K562 (cell line): ENCODE measurements around the gene MINDY4. TPM values are rescaled to one million over a fixed set of nuclear protein-coding genes. Genes with fewer than 3 reads are reported as not detected.

ENCODE experiments used
- ARHGAP35 ChIP-seq: fragments of 450-650 bp; IDR thresholded peaks from 2 replicates; pipeline ENCODE4 v1.6.1; 2018; ENCODE audit not compliant: partially characterized antibody
- MEIS2 ChIP-seq: fragments of 450-650 bp; IDR thresholded peaks from 2 replicates; pipeline ENCODE4 v1.6.1; 2014; ENCODE audit warnings: mild to moderate bottlenecking; ENCODE audit not compliant: partially characterized antibody
- RBM25 ChIP-seq: fragments of 200-400 bp; formaldehyde crosslinking; IDR thresholded peaks from 2 replicates; pipeline ENCODE4 v1.6.1; 2018; ENCODE audit warnings: low read length, low read depth, moderate library complexity; ENCODE audit not compliant: severe bottlenecking
- SETDB1 ChIP-seq: IDR thresholded peaks from one replicate; pipeline ENCODE4 v1.6.1; 2012; ENCODE audit warnings: low read length, control low read depth, inconsistent platforms
- SP2 ChIP-seq: IDR thresholded peaks from 2 replicates; pipeline ENCODE4 v1.6.1; 2011; ENCODE audit warnings: mild to moderate bottlenecking, low read depth, low read length, moderate library complexity; ENCODE audit not compliant: poor library complexity, severe bottlenecking; ENCODE audit errors: extremely low read depth
- ZNF274 ChIP-seq: IDR thresholded peaks from 2 replicates; pipeline ENCODE4 v1.6.1; 2011; ENCODE audit warnings: low read depth, mild to moderate bottlenecking, low read length, moderate library complexity, borderline replicate concordance
- ZNF583 ChIP-seq: fragments of 250-450 bp; sonication (Bioruptor Pico); IDR thresholded peaks from 2 replicates; pipeline ENCODE4 v1.4.0; 2020
- polyA plus RNA-seq, 8 experiments: library from polyadenylated mRNA; depleted of rRNA in 4 of 8; stranded (reverse) in 5 of 8; unstranded in 3 of 8; fragments of >200 nt; fragmentation: Nextera tagmentation in 2 of 8; fragmentation: Illumina TruSeq in 1 of 8; extraction: Ambion mirVana in 2 of 8; extraction: Trizol in 1 of 8; gene quantifications; 2 replicates each; pipeline versions ENCODE4 v1.2.1 to v1.2.3, GENCODE V29; 2011 to 2014; ENCODE audit warnings: inconsistent platforms in 1 of 8, missing spikeins in 1 of 8
- total RNA-seq, 7 experiments: library from RNA; depleted of rRNA in 6 of 7; stranded (reverse); fragments of >200 nt in 6 of 7; fragmentation: Illumina TruSeq in 2 of 7; extraction: Trizol in 2 of 7; gene quantifications; 2 replicates each; pipeline versions ENCODE4 v1.2.1 to v1.2.3, GENCODE V29; 2011 to 2021; ENCODE audit warnings: low replicate concordance in 1 of 7
- TF ChIP-seq, protein P1 (sequence below), 2 experiments: IDR thresholded peaks in 1 of 2; conservative IDR thresholded peaks in 1 of 2; 2 replicates each; pipeline ENCODE4 v1.6.1; 2016; ENCODE audit warnings: low read depth in 2 of 2, mild to moderate bottlenecking in 1 of 2, missing compliant biosample characterization in 1 of 2, missing genetic modification characterization in 1 of 2, moderate library complexity in 1 of 2

MINDY4 gene
- total and polyA plus RNA-seq, 9 of the 15 experiments (the other 6 are each of a cell fraction or from before 2014, with no cell fraction given) = 2.1 to 16.7 (median 11.0) TPM

DNA sequence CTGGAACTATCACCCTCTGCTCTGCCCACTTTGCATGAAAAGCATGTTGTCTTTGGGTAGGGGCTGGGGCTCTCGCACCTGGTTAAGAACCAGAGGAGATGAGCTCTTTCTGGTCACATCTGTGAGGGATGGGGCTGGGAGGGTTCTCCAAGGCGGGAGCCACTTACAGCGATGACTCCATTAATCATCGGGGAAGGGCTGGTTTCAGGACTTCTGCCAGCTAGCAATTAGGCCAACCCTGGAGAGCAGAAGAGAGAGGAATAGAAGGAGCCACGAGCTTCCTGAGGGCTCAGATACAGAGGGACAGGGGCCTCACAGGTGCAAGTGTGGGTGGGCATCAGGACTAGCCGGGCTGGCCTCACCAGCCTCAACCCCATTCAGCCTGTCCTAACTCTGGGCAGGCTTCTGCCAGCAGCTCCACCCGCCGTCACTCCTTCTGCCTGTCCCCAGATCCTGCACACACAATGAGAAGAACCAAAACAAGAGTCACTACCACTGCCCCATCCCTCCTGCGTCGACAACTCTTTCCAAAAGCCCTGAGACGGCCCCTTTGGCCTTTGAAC is 148.9 kb downstream of the MINDY4 start (continued):
- TF ChIP-seq RBM25 (no peak), SP2 (no peak), ZNF583 (no peak), SETDB1 (no peak), ARHGAP35 (no peak), MEIS2 (peak; percentile 54), ZNF274 (no peak)
- TF ChIP-seq, protein P1, sequence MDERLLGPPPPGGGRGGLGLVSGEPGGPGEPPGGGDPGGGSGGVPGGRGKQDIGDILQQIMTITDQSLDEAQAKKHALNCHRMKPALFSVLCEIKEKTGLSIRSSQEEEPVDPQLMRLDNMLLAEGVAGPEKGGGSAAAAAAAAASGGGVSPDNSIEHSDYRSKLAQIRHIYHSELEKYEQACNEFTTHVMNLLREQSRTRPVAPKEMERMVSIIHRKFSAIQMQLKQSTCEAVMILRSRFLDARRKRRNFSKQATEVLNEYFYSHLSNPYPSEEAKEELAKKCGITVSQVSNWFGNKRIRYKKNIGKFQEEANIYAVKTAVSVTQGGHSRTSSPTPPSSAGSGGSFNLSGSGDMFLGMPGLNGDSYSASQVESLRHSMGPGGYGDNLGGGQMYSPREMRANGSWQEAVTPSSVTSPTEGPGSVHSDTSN (CRISPR knock-in tag; IDR thresholded peaks at IDR 0.05; ENCODE audit: low read depth) = no peak
- TF ChIP-seq, protein P1 (tag; conservative IDR thresholded peaks at IDR 0.05; ENCODE audit: low read depth) = peak; percentile 70
